GM21723 (cell line): ENCODE data around the gene ADGRD1.

Source experiments
- ATAC-seq: cut with Tn5 transposase; IDR thresholded peaks from one replicate; pipeline ENCODE4 v1.9.1; 2021; ENCODE audit warnings: mild to moderate bottlenecking, moderate library complexity; ENCODE audit not compliant: unreplicated experiment

ADGRD1 gene

GRCh38 chr12:130961921-130962451, 8.3 kb downstream of the ADGRD1 start:
- ATAC-seq, result no peak

GRCh38 chr12:130965214-130965613, 11.5 kb downstream of the ADGRD1 start:
- no peak for ATAC-seq

- no peak for ATAC-seq
Measured at GRCh38 chr12:130965668-130966067, 12.0 kb downstream of the ADGRD1 start.

- ATAC-seq, result no peak
Measured at GRCh38 chr12:130966443-130967030, 12.8 kb downstream of the ADGRD1 start.

GRCh38 chr12:130967636-130968035, 13.9 kb downstream of the ADGRD1 start:
- ATAC-seq, result no peak

GRCh38 chr12:130968611-130969010, 14.9 kb downstream of the ADGRD1 start:
- ATAC-seq, result no peak

GRCh38 chr12:130969223-130969622, 15.5 kb downstream of the ADGRD1 start:
- no peak for ATAC-seq

GRCh38 chr12:130970165-130970907, 16.6 kb downstream of the ADGRD1 start:
- ATAC-seq, result peak; percentile 80

GRCh38 chr12:130970908-130971233, 17.2 kb downstream of the ADGRD1 start:
- ATAC-seq, result peak; percentile 42

GRCh38 chr12:130971925-130972585, 18.3 kb downstream of the ADGRD1 start:
- ATAC-seq, result no peak

- ATAC-seq, result no peak
Measured at GRCh38 chr12:130972586-130972950, 18.9 kb downstream of the ADGRD1 start.

GRCh38 chr12:130973109-130973508, 19.4 kb downstream of the ADGRD1 start:
- no peak for ATAC-seq

- no peak for ATAC-seq
Measured at GRCh38 chr12:130973906-130974305, 20.2 kb downstream of the ADGRD1 start.

- no peak for ATAC-seq
Measured at GRCh38 chr12:130975116-130975515, 21.4 kb downstream of the ADGRD1 start.

GRCh38 chr12:130976171-130976720, 22.5 kb downstream of the ADGRD1 start:
- ATAC-seq, result no peak

- ATAC-seq, result no peak
Measured at GRCh38 chr12:130977046-130977742, 23.5 kb downstream of the ADGRD1 start.

GRCh38 chr12:130977743-130978095, 24.0 kb downstream of the ADGRD1 start:
- ATAC-seq, result no peak

- ATAC-seq, result no peak
Measured at GRCh38 chr12:130978785-130979184, 25.1 kb downstream of the ADGRD1 start.

- no peak for ATAC-seq
Measured at GRCh38 chr12:130981074-130981742, 27.5 kb downstream of the ADGRD1 start.

GRCh38 chr12:130981911-130982310, 28.2 kb downstream of the ADGRD1 start:
- no peak for ATAC-seq
